Colonic mucosa (tissue), 4 donors: ENCODE results near the gene ANKRD10. TPM values are rescaled to one million over a fixed set of nuclear protein-coding genes. Genes with fewer than 3 reads are reported as not detected.
A peak's percentile ranks its signal among the peaks of the same experiment; 100 is the strongest.

Source experiments
- DNase-seq: peaks from one replicate; pipeline ENCODE4 v3.0.0-alpha.2; 2020
- H3K27ac ChIP-seq: fragments of 200-600 bp; one replicate; pipeline ENCODE4 v1.8.0; 2021
- H3K27me3 ChIP-seq: fragments of 200-600 bp; one replicate; pipeline ENCODE4 v1.8.0; 2021
- H3K36me3 ChIP-seq: fragments of 200-600 bp; one replicate; pipeline ENCODE4 v1.8.0; 2021
- H3K4me1 ChIP-seq: fragments of 200-600 bp; one replicate; pipeline ENCODE4 v1.8.0; 2021; ENCODE audit warnings: mild to moderate bottlenecking
- H3K4me3 ChIP-seq: fragments of 200-600 bp; one replicate; pipeline ENCODE4 v1.8.0; 2021
- H3K9ac ChIP-seq, 2 donors: one replicate each; pipeline ENCODE4 v1.7.0; 2013; ENCODE audit warnings: control low read depth in 2 of 2, low read depth in 2 of 2, low read length in 2 of 2
- H3K9me3 ChIP-seq: fragments of 200-600 bp; one replicate; pipeline ENCODE4 v1.8.0; 2021
- CTCF ChIP-seq: fragments of 200-600 bp; IDR thresholded peaks from one replicate; pipeline ENCODE4 v1.8.0; 2022; ENCODE audit warnings: antibody characterized with exemption, mild to moderate bottlenecking
- intact Hi-C: fragments of 100-400 bp; cut with DNase I; formaldehyde crosslinking; loops from one replicate; pipeline ENCODE4 v1.14.1; 2022
- total RNA-seq, 2 donors: library from RNA; stranded (reverse); fragmentation: NEBNext Ultra II Directional in 1 of 2; extraction: Animal tissue kit (Norgen Biotek cat#: 25700) in 1 of 2; gene quantifications; one replicate each; pipeline ENCODE4 v1.2.1, GENCODE V29; 2021
- donor health status: healthy.
- donor health status: DM: no; HTN: no; CAD: no.
- donor health status: DM: no; HTN: no; CAD: no.

ANKRD10 gene
- total RNA-seq, 2 donors from 2014 or later: 94.9 to 123 TPM

DNA sequence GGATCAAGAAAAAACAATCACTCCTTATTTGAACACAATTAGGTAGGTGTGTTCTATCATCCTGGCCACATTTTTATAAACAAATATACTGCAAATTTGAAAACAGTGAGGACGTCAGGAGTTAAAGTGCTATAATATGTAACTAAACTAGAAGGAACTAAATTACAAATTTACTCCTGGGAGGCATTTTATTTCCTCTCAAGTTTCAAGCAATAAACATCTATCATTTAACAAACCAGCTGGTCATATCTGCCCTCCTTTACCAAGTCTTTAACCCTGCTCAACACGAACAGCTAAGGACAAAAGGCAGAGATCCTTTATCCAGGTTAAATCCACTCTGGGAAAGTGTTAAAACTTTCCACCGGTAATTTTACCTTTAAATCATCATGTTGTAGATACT, 26.5 kb downstream of the ANKRD10 start:
- Histone ChIP-seq H3K4me1 (no peaks in the 10 kb centered on the region), H3K27me3 (no peaks in the 10 kb centered on the region), H3K9me3 (no peaks in the 10 kb centered on the region), H3K27ac (no peak overlapping the region), H3K9ac (no peak overlapping the region), H3K36me3 (no peaks in the 10 kb centered on the region), H3K4me3 (no peak overlapping the region)
- intact Hi-C loops: no loop called here
- TF ChIP-seq CTCF: no peak
- DNase-seq: no peak

DNA sequence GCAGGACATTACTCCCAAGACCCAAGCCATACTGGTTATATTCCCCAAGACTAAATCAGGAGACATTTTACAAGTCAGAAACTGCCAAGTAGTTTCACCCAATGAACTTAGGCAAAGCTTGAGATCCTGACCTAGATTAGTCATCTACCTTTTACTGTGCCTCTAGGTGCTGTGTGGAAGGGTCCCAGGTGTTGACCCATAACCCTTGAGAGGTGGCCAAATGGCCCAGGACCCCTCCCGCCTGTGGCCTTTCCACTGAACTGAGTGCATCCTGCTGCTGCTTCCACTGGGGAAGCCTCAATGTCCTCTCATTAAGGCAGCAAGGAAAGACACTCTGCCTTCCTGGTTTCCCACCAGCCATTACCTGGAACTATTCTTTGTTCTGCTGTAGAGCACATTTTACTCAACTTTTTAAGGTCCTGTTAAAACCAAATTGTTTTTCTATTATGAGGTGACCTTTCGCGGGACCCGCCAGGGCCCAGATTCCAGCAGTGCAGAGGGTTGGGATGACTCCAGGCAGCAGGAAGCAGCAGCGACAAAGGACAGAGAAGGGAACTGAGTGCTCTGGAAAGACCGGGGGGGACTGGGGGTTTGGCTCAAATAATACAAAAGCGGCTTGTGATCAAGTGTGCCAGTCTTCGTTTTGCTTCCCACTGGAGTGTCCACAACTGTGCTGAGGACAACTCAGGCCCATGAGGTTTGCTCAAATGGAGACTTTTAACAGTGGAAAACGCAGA, 27.1 kb downstream of the ANKRD10 start:
- TF ChIP-seq CTCF: no peak
- no peak overlapping the region for H3K4me3 ChIP-seq
- H3K27ac ChIP-seq: no peak overlapping the region
- no peaks in the 10 kb centered on the region for H3K36me3 ChIP-seq
- no peaks in the 10 kb centered on the region for H3K9me3 ChIP-seq
- no peaks in the 10 kb centered on the region for H3K4me1 ChIP-seq
- DNase-seq: no peak
- H3K9ac ChIP-seq: peak overlapping the region in 1 of 2 donors; percentile 18
- H3K27me3 ChIP-seq: no peaks in the 10 kb centered on the region
- intact Hi-C loops: no loop called here

DNA sequence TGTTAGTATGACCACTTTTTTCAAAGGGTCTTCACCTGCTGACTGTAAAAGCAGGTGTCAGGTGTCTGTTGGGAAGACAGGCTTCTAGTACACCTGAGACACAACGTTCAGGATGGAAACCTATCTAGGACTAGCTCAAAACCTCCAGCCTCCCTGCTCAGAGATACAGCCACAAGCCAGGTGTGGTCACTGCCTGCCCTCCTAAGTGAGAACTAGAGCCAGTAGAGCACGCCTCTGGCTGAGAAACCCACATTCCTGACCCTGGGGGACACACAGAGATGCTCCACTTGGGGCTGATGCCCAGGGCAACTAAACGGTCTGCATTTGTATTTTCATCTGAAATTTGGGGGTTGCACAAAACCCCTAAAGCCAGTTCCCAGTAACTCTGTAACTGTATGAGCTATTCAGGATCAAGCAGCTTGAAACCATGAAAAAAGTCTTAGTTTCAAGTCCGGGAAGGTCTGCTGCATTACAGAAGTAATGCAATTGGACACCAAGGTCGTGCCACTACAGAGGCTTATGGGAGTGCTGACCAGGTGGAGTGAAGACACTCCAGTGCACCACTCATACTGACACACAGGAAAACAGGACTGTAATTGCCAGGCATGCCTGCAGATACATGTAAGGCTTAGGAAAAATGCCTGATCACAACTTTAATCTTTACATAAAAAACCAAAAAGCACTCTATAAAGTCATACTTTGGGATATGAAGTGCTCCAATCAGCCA, 27.8 kb downstream of the ANKRD10 start:
- no peaks in the 10 kb centered on the region for H3K36me3 ChIP-seq
- no peak overlapping the region for H3K27ac ChIP-seq
- H3K9ac ChIP-seq: no peak overlapping the region
- TF ChIP-seq CTCF: no peak
- intact Hi-C loops: no loop called here
- no peak overlapping the region for H3K4me3 ChIP-seq
- H3K27me3 ChIP-seq: no peaks in the 10 kb centered on the region
- DNase-seq: no peak
- H3K4me1 ChIP-seq: no peaks in the 10 kb centered on the region
- no peaks in the 10 kb centered on the region for H3K9me3 ChIP-seq

GRCh38 chr13:110885966-110886869, 28.7 kb downstream of the ANKRD10 start:
- Histone ChIP-seq H3K4me1 (no peaks in the 10 kb centered on the region), H3K27ac (no peak overlapping the region), H3K4me3 (no peak overlapping the region), H3K9me3 (no peaks in the 10 kb centered on the region), H3K36me3 (no peaks in the 10 kb centered on the region), H3K9ac (no peak overlapping the region), H3K27me3 (no peaks in the 10 kb centered on the region)
- TF ChIP-seq CTCF: no peak
- DNase-seq: no peak
- intact Hi-C loops: no loop called here

- no peak for TF ChIP-seq CTCF
- Histone ChIP-seq H3K4me3 (no peak overlapping the region), H3K9ac (no peak overlapping the region), H3K4me1 (no peaks in the 10 kb centered on the region), H3K27me3 (no peaks in the 10 kb centered on the region), H3K27ac (no peak overlapping the region), H3K9me3 (no peaks in the 10 kb centered on the region), H3K36me3 (no peaks in the 10 kb centered on the region)
- DNase-seq: no peak
- intact Hi-C loops: no loop called here
Measured at GRCh38 chr13:110885516-110885915, 29.4 kb downstream of the ANKRD10 start.
